A172 (cell line): ENCODE measurements around the gene FIGN. TPM values are rescaled to one million over a fixed set of nuclear protein-coding genes. Genes with fewer than 3 reads are reported as not detected.

Experiments used
- DNase-seq: peaks from one replicate; pipeline ENCODE4 v3.0.0-alpha.2; 2015; ENCODE audit warnings: low spot score
- total RNA-seq: library from RNA; depleted of rRNA; stranded (reverse); fragments of >200 nt; shearing (Covaris generic); gene quantifications from 2 replicates; pipeline ENCODE4 v1.2.3, GENCODE V29; 2014

The FIGN gene
- total RNA-seq, 1 experiment from 2014 or later, result 2.2 TPM

- DNase-seq, result no peak
Observed at GRCh38 chr2:163711258-163711657, 24.6 kb downstream of the FIGN start.

GRCh38 chr2:163709270-163709669 is 26.5 kb downstream of the FIGN start:
- no peak for DNase-seq

- no peak for DNase-seq
Observed at GRCh38 chr2:163708265-163708664, 27.5 kb downstream of the FIGN start.

DNA sequence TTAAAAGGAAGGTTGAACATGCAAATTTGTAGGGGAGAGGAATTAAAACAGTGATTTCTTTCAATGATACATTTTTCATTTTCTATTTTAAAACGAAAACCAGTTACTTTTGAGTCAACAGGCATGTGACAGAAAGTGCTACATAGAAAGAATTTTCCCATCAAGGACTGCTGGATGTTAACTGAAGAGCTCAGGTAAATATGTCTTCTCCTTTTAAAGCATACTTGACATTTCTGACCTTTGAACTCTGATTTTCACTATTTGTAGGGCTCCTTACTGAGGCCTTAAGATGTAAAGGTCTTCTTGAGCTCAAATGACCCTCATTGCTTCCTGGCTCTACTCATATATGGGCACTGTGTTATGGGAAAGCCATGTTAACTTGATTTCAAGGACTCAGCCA is 32.4 kb downstream of the FIGN start:
- no peak for DNase-seq

GRCh38 chr2:163701399-163702195 is 34.2 kb downstream of the FIGN start:
- no peak for DNase-seq

- DNase-seq, result peak; percentile 34
Observed at GRCh38 chr2:163698857-163699256, 37.0 kb downstream of the FIGN start.

- DNase-seq, result no peak
Observed at GRCh38 chr2:163697846-163698637, 37.8 kb downstream of the FIGN start.

DNA sequence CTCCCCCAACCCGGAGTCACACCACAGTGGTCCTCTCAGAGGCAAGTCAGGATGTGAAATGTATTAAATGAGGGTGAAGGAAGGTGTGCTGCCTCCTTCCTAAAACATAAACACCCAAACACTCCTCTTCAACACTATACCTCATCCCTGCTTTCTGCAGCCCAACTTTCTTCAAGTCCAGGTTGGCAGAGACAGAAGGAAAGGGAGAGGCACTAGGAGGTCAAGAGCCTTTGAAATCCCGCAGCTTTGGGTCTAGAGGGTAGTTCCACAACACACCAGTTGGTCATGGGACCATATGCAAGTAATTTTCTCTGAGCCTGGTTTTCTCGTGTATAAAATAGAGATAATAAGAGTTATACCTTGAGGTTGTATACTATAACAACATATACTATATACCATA is 38.4 kb downstream of the FIGN start:
- DNase-seq, result no peak

- no peak for DNase-seq
Observed at GRCh38 chr2:163693484-163693883, 42.3 kb downstream of the FIGN start.

GRCh38 chr2:163692611-163693482 is 43.0 kb downstream of the FIGN start:
- no peak for DNase-seq

DNA sequence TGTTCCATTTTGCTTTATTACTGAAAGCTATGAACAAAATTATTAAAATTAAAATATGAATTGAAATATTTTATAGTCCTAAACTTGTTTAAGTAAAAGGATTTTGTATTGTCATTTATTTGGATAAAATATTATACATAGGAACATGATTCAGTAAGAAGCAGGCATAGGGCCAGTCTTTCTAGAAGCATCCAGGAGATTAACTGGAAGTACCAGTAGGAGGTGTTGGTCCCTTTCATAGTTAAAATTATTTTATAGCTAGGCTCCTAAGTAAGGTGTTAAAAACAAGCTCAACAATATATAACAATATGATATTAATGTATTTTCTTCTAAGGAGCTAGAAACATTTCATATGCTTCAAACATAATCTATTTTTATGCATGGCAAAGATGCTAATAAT is 43.7 kb downstream of the FIGN start:
- DNase-seq, result no peak

- no peak for DNase-seq
Observed at GRCh38 chr2:163690896-163691295, 44.9 kb downstream of the FIGN start.

DNA sequence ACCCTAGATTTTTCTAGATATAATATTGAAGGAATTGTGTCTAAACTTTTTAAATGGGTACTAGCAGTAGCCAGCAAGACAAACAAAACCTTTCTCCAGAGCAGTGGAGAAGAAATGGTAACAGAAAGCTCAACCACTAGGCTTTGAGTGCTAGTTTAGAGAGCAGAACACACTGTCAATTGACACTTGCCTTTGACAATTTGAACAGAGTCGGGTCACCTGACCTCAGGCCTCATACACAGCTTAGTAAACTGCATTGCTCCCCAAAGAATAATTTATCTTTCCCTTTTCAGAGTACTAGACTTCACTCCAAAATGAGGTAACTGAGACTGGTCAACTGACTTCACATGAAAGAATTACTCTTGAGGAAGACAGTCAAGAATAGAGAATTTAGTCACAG is 48.6 kb downstream of the FIGN start:
- DNase-seq, result no peak

GRCh38 chr2:163686289-163686688 is 49.5 kb downstream of the FIGN start:
- no peak for DNase-seq

DNA sequence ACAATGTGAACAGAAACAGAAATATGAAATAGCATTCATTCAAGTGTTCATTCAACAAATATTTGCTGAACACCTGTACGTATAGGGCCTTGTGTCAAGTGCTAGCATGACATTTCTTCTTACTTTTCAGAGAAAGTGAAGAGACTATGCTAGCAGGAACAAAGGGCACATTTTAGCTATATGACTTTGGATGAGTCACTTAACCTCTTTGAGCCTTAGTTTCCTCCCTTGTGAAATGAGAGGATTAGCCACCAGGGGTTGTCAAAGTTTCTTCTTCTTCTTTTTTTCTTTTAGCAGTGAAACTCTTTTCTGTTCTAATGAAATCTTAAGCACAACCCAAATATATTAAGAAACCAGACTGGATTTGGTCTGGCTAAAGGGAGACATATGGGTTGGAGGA is 53.1 kb downstream of the FIGN start:
- peak; percentile 29 for DNase-seq

- DNase-seq, result no peak
Observed at GRCh38 chr2:163681745-163682144, 54.1 kb downstream of the FIGN start.

DNA sequence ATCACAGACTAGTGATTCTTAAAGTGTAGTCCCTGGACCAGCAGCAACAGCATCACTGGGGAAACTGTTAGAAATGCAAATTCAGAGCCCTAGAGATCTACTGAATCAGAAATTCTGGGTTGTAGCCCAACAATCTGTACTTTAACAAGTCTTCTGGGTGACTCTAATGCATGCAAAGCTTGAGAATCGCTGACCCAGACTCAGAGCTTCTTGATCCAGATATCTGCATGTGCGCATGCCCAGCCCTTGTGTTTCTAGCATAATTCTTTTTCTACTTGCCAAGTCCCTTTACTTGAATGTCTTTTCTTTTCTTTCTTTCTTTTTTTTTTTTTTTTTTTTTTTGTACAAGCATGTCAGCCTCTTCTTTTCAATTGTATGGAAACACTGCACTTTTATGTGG is 60.4 kb downstream of the FIGN start:
- DNase-seq, result no peak

DNA sequence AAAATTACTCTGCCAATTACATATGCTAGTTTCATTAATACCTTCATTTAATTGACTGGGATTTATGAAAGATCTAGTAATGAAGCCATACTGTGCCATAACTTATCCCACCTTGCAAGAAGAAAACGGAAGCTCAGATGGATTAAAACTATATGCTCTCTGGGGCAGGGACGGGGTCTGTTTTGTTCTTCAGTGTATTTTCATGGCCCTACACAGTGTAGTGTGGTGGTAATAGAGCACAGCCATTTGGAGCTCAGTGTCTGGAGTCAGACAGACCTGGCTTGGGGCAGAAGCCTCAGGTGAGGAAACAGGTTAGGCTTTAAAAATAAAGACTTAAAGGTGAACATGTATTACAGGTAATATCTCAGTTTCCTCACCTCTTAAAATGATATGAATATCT is 62.3 kb downstream of the FIGN start:
- no peak for DNase-seq

DNA sequence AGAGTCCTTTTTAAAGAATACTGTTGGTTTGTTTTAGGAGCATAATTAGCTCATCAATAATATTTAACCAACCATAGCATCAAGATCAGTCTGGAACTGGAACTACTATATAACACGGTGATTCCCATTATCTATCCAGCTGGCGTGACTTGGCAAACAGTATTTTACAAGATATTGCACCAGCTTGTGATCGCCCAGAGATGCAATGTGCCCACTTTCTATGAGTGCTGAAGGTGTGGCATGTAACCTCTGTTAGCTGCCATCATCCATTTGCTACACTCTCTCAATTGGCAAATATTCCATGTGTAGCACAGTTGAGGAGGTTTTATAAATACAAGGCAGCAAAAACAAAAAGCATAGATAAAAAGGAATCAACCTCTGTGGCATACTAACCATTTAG is 64.9 kb downstream of the FIGN start:
- DNase-seq, result no peak

DNA sequence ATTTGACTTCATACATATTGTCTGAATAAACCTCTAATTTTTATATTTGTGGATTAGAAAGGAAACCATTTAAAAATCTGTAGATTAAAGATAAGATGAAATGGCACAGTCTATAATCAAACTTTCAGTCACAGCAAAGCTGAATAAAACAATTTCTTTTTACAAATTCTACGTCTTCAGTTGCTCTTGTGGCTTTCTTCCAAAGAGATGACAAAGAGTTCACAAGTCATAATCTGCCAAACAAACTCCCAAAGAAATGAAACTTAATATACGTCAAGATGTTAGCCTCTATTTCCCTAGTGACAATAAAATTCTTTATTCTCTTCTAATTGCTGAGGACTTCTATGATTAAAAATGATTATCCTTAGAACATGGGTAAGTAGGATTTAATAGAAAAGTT is 66.3 kb downstream of the FIGN start:
- no peak for DNase-seq

DNA sequence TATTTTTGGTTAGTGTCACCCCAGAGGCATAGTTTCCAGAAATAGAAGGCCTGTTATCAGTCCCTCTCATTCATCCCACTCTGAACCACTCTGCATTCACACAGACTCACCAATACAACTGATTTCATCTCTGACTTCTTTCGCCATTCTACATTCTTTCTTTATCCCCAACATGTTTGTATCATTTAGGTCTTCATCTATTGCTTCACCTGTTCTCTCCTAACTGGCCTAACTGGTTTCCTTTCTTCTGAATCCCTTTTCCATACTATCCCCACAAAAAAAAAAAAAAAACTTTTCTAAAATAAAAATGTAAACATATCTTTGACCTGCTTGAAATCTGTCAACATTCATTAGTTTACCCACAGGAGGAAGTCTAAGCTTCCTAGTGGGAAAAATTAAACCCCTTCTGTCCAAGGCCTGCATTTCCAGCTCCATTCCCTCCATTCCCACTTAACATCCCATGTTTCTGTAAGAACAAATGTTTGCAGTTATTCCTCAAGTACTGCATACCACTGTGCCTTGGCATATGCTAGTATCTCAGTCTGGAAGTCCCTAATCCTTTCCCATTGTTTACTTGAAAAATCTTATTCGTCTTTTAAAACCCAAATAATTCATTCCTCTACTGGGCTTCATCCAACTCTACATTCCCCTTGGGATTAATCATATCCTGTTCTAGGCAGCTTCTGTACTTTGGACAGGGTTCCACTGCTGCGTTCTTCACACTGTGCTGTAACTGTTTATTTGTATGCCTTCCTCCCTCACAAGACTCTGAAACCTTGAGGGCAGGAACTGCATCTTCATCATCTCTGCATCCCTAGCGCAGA is 68.5 kb downstream of the FIGN start:
- peak; percentile 95 for DNase-seq
